Hepatocyte (in vitro differentiated cells): ENCODE results near the gene ITM2A. TPM values are rescaled to one million over a fixed set of nuclear protein-coding genes. Genes with fewer than 3 reads are reported as not detected.
A peak's percentile ranks its signal among the peaks of the same experiment; 100 is the strongest.

Source experiments
- DNase-seq: peaks from one replicate; pipeline ENCODE4 v3.0.0-alpha.2; 2016; ENCODE audit warnings: low spot score
- H2AFZ ChIP-seq: fragments of 200-600 bp; sonication (generic); 2 replicates; pipeline ENCODE4 v1.6.0; 2016; ENCODE audit warnings: antibody characterized with exemption, mild to moderate bottlenecking
- H3K27ac ChIP-seq: fragments of 200-600 bp; sonication (generic); 2 replicates; pipeline ENCODE4 v1.5.1; 2016; ENCODE audit warnings: mild to moderate bottlenecking
- H3K27me3 ChIP-seq: fragments of 200-600 bp; sonication (generic); 2 replicates; pipeline ENCODE4 v1.6.1; 2016
- H3K36me3 ChIP-seq: fragments of 200-600 bp; sonication (generic); replicated peaks from 2 replicates; pipeline ENCODE4 v1.5.1; 2016; ENCODE audit warnings: low read depth; ENCODE audit not compliant: insufficient read depth
- H3K4me1 ChIP-seq: fragments of 200-600 bp; sonication (generic); 2 replicates; pipeline ENCODE4 v1.5.1; 2016; ENCODE audit warnings: mild to moderate bottlenecking, moderate library complexity; ENCODE audit not compliant: insufficient read depth
- H3K4me2 ChIP-seq: fragments of 200-600 bp; sonication (generic); 2 replicates; pipeline ENCODE4 v1.6.0; 2016
- H3K4me3 ChIP-seq: fragments of 200-600 bp; sonication (generic); 2 replicates; pipeline ENCODE4 v1.5.1; 2016; ENCODE audit warnings: mild to moderate bottlenecking
- H3K79me2 ChIP-seq: fragments of 200-600 bp; sonication (generic); 2 replicates; pipeline ENCODE4 v1.6.0; 2017; ENCODE audit warnings: mild to moderate bottlenecking
- H3K9me2 ChIP-seq: fragments of 200-600 bp; sonication (generic); replicated peaks from 2 replicates; pipeline ENCODE4 v1.6.0; 2017; ENCODE audit warnings: mild to moderate bottlenecking; ENCODE audit not compliant: insufficient read depth
- H3K9me3 ChIP-seq: fragments of 200-600 bp; sonication (generic); 2 replicates; pipeline ENCODE4 v1.5.1; 2016; ENCODE audit warnings: low read depth, mild to moderate bottlenecking
- H4K20me1 ChIP-seq: fragments of 200-600 bp; sonication (generic); 2 replicates; pipeline ENCODE4 v1.6.0; 2016; ENCODE audit warnings: mild to moderate bottlenecking; ENCODE audit not compliant: insufficient read depth, poor library complexity, severe bottlenecking
- CTCF ChIP-seq: fragments of 200-600 bp; sonication (generic); IDR thresholded peaks from 2 replicates; pipeline ENCODE4 v1.5.1; 2016; ENCODE audit warnings: antibody characterized with exemption, mild to moderate bottlenecking; ENCODE audit not compliant: poor library complexity
- EZH2 ChIP-seq: fragments of 200-600 bp; sonication (generic); IDR thresholded peaks from 2 replicates; pipeline ENCODE4 v1.6.1; 2016; ENCODE audit warnings: antibody characterized with exemption, mild to moderate bottlenecking, borderline replicate concordance
- EZH2phosphoT487 ChIP-seq: fragments of 200-600 bp; sonication (generic); IDR thresholded peaks from one replicate; pipeline ENCODE4 v1.6.1; 2018; ENCODE audit warnings: antibody characterized with exemption, mild to moderate bottlenecking, low read depth, moderate library complexity; ENCODE audit not compliant: unreplicated experiment, severe bottlenecking
- WGBS: methylation state at CpG from one replicate; pipeline ENCODE4 v1.1.6; 2016; ENCODE audit warnings: low lambda C conversion rate; ENCODE audit errors: missing lambda C conversion rate; 5-methylcytosine and 5-hydroxymethylcytosine counted together
- polyA plus RNA-seq: library from polyadenylated mRNA; unstranded; fragments of >200 nt; fragmentation: Nextera tagmentation; extraction: Ambion mirVana; gene quantifications from 2 replicates; pipeline ENCODE4 v1.2.1, GENCODE V29; 2016
- total RNA-seq: library from RNA; depleted of rRNA; stranded (reverse); fragments of >200 nt; gene quantifications from 2 replicates; pipeline ENCODE4 v1.2.3, GENCODE V29; 2014

Gene ITM2A
- total RNA-seq, result 13.2 and 20.0 TPM in 2 replicates
- 11.6 and 16.1 TPM in 2 replicates for polyA plus RNA-seq

DNA sequence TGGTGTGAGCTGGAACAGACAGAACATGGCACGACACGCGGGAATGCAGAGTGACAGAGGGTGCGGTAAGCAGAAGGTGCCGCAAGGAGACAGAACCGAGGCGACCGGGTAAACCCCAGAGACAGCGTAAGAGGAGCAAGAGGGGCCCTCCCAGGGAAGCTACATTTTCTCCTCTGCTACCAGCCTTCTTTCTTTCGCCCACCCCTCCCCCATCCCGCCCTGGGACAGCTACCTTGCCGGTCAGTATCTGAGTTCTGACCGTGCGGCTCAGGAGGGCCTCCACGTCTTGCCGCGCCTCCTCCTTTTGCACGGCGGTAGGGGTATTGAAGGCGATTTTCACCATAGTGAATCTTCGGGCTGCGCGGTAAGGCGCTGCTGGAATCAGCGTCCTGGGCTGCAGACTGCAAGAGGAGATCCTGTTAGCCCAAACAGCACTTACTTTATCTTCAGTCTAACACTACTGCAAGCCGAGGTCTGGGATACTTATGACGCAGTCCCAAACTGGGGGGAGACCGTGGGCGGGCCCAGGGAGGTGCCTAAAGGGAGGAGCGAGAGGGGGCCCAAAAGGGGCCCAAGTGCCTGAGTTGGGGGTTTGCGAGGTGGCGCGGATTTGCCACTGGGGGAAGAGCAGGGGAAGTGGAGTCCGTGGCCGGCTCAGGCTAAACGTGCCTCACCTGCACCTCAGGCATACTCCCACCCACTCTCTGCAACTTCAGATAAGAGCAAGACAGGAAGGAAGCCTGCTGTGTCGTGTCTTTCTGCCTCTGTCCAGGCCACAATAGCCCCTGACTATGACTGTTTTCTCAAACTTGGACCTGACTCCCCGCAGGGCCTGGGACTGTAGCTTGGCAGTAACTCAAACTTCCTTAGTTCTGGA, at the start of gene ITM2A:
ITM2A (minus strand) TSS at position 462 of the 877 bp plus-strand sequence; CDS start at position 343, 119 bp downstream.
- TF ChIP-seq CTCF (no peak), EZH2 (no peak), EZH2phosphoT487 (no peak)
- Histone ChIP-seq H3K4me3 (peak within 1 kb of the TSS; percentile 24), H3K4me2 (peak within 1 kb of the TSS; percentile 76), H3K9me2 (no peaks in the 10 kb centered on the region), H3K27me3 (no peaks in the 10 kb centered on the region), H3K27ac (no peak within 1 kb of the TSS), H3K36me3 (no peaks in the 10 kb centered on the region), H3K79me2 (no peaks in the 10 kb centered on the region), H2AFZ (peak within 1 kb of the TSS; percentile 3), H3K4me1 (no peaks in the 10 kb centered on the region), H3K9me3 (no peaks in the 10 kb centered on the region), H4K20me1 (no peaks in the 10 kb centered on the region)
- DNase-seq, result peak; percentile 35
- WGBS, result 39% methylated on average over 38 of the region's 38 CpGs

DNA sequence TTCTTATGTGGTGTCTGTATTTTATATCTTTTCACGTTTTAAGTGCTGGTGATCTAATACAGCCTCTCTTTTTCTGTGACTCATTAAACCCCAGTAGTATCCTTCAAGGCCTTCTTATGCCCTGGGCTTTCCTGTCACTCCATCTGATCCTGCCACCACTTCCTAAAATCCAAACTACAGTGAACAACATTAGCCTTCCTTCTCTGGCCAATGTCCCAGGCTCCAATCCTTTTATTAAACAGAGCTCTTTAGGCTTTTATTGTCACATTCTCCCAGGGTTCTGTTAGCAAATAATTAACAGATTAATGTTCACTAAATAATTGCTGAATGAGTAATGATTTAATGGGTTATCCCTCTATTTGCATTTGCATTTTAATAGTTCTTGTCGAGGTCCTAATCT, 47.9 kb upstream of the ITM2A start:
- no peak for DNase-seq
- Histone ChIP-seq H3K4me3 (no peak overlapping the region), H2AFZ (no peak overlapping the region), H3K27me3 (no peaks in the 10 kb centered on the region), H3K9me2 (no peaks in the 10 kb centered on the region), H3K9me3 (no peaks in the 10 kb centered on the region), H3K27ac (no peak overlapping the region), H3K79me2 (no peaks in the 10 kb centered on the region), H3K4me1 (no peaks in the 10 kb centered on the region), H3K4me2 (no peak overlapping the region), H4K20me1 (no peaks in the 10 kb centered on the region), H3K36me3 (no peaks in the 10 kb centered on the region)
- 44% methylated on average over 2 of the region's 2 CpGs for WGBS
- TF ChIP-seq EZH2 (no peak), CTCF (no peak), EZH2phosphoT487 (no peak)

GRCh38 chrX:79413963-79414362, 46.8 kb upstream of the ITM2A start:
- no peaks in the 10 kb centered on the region for H4K20me1 ChIP-seq
- H3K4me3 ChIP-seq, result no peak overlapping the region
- H3K4me1 ChIP-seq, result no peaks in the 10 kb centered on the region
- H3K27me3 ChIP-seq, result no peaks in the 10 kb centered on the region
- no peaks in the 10 kb centered on the region for H3K36me3 ChIP-seq
- H3K4me2 ChIP-seq, result no peak overlapping the region
- H3K9me3 ChIP-seq, result no peaks in the 10 kb centered on the region
- TF ChIP-seq EZH2, result no peak
- TF ChIP-seq CTCF, result no peak
- TF ChIP-seq EZH2phosphoT487, result no peak
- DNase-seq, result no peak
- no peaks in the 10 kb centered on the region for H3K9me2 ChIP-seq
- WGBS, result 67% methylated on average over 7 of the region's 7 CpGs
- no peaks in the 10 kb centered on the region for H3K79me2 ChIP-seq
- no peak overlapping the region for H3K27ac ChIP-seq
- no peak overlapping the region for H2AFZ ChIP-seq
